Adipocyte (in vitro differentiated cells): Measurements from ENCODE around the gene SLC22A1.

Experiments used
- DNase-seq: peaks from one replicate; pipeline ENCODE4 v3.0.0-alpha.2; 2015; ENCODE audit warnings: low read depth
- H3K27me3 ChIP-seq: replicated peaks from 2 replicates; pipeline ENCODE4 v1.7.0; 2013; ENCODE audit warnings: mild to moderate bottlenecking, low read length, moderate library complexity; ENCODE audit not compliant: control insufficient read depth, insufficient read depth
- H3K36me3 ChIP-seq: 2 replicates; pipeline ENCODE4 v1.7.0; 2013; ENCODE audit warnings: low read length, mild to moderate bottlenecking, moderate library complexity; ENCODE audit not compliant: control insufficient read depth, insufficient read depth, severe bottlenecking
- H3K4me1 ChIP-seq: 2 replicates; pipeline ENCODE4 v1.7.0; 2013; ENCODE audit warnings: mild to moderate bottlenecking, low read length, moderate library complexity; ENCODE audit not compliant: control insufficient read depth, insufficient read depth
- H3K4me3 ChIP-seq: 2 replicates; pipeline ENCODE4 v1.7.0; 2013; ENCODE audit warnings: mild to moderate bottlenecking, low read length, moderate library complexity
- H3K9ac ChIP-seq: 2 replicates; pipeline ENCODE4 v1.7.0; 2013; ENCODE audit warnings: mild to moderate bottlenecking, low read length, moderate library complexity
- H3K9me3 ChIP-seq: 2 replicates; pipeline ENCODE4 v1.7.0; 2013; ENCODE audit warnings: mild to moderate bottlenecking, low read length, moderate library complexity; ENCODE audit not compliant: control insufficient read depth

SLC22A1 gene

DNA sequence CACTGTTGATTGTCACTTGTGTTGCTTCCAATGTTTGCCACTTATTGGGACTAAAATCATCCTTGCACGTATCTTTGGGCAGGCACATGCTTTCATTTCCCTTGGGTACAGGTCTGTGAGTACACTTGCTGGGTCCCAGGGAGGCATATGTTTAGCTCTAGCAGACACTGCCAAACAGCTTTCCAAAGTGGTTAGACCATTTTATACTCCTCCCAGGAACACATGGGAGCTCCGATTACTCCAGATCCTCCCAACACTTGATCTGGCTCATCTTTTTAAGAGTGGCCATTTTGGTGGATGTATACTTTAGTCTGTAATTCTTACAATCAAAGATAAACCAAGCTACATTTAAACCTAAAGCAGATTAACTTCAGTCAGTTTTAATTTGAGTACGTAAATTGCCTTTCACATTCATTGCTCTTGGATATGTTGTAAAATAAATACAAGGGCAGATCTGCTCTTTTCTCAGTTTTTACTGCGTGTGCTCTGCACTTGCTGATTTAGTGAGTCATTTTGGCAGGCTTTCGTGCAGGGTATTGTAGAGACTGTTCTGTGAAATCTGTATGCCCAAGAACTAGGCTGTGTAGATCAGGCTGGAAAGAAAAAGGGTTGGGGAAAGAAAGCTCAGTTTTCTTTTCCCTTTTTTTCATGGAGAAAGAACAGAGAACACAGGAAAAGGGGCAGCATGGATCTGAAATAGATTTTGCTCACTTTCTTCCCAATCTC, 19.5 kb downstream of the SLC22A1 start:
- peak; percentile 83 for DNase-seq
- Histone ChIP-seq H3K27me3 (no peaks in the 10 kb centered on the region), H3K9ac (no peak overlapping the region), H3K36me3 (peaks cover 13% of the 10 kb centered on the region), H3K4me1 (peaks cover 19% of the 10 kb centered on the region), H3K9me3 (no peaks in the 10 kb centered on the region), H3K4me3 (no peak overlapping the region)

DNA sequence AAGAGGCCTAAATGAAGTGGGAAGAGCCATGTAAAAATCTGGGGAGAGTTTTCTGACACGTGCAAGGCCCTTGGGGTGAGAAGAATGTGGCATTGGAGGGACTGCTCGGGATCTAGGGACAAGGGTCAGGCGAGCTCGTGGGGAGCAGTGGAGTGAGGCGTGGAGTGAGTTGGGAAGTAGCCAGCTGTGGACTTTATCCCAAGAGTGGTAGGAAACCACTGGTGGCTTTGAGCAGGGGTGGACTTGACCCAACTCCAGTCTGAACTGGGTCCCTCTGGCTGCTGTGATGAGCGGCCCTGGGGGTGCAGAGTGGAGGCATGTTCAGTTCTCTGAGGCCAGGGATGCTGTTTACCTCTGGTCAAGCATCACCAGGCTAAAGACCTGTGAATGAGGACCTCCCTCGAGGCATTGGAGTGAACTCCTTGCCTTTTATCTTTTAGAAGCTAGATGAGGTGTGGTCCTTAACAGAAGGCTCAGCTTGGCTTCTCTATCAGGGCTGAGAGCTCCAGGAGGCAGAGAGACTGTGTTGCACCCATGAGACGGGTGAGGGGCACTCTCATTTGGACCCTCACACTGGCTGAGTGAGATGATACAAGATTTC, 20.6 kb downstream of the SLC22A1 start:
- Histone ChIP-seq H3K4me1 (peaks cover 19% of the 10 kb centered on the region), H3K4me3 (no peak overlapping the region), H3K27me3 (no peaks in the 10 kb centered on the region), H3K9me3 (no peaks in the 10 kb centered on the region), H3K36me3 (peaks cover 19% of the 10 kb centered on the region), H3K9ac (no peak overlapping the region)
- DNase-seq: no peak

DNA sequence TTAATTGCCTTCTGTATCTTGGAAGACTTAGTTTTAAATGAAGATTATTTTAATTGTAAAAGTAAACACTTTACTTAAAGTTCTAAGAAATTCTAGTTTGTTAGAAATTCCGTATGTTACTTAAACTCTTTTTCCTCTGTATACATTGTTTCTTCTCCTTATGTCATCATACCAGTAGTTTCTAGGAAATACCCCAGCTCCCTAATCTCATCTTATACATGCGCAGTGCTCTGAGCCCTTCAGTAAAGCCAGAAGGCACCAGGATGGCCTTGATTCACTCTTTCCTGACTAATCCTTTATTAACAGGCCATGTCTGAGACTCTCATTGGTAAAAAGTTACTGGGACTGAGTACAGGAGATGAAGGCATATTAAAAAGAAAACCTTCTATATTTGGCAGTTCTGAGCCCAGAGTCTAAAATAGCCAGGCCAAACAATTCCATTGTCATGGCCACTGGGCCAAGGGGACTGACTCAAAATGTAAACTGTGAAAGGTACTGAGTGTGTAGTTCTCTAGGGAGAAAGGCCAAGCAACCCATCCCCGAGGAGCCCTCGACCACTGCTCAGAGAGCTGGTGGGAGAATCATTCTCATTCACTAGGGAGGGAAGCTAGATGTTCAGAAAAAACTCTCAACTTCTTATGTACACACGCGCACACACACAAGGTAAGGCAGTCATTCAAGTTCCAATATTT, 25.0 kb downstream of the SLC22A1 start:
- Histone ChIP-seq H3K9ac (no peak overlapping the region), H3K9me3 (no peaks in the 10 kb centered on the region), H3K4me3 (no peak overlapping the region), H3K4me1 (peaks cover under 1% of the 10 kb centered on the region), H3K36me3 (peaks cover 19% of the 10 kb centered on the region), H3K27me3 (no peaks in the 10 kb centered on the region)
- no peak for DNase-seq

DNA sequence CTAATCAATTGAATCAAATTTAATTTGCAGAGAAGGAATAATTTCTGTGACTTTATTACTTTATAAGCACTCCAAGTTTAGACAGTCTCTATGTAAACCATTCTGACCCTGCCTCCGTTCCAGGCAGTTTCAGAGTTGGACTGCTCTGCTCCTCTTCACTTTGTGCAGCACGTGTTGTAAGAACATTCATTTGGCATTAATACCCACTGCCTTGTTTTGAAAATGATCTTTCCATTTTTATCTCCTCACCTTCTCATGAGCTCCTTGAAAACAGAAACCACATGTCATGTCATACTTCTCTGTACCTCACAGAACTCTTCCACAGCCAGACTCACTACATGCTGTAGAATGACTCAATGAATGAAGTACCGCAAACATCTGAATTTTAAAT, 25.5 kb downstream of the SLC22A1 start:
- Histone ChIP-seq H3K27me3 (no peaks in the 10 kb centered on the region), H3K9me3 (no peaks in the 10 kb centered on the region), H3K36me3 (peaks cover 19% of the 10 kb centered on the region), H3K4me3 (no peak overlapping the region), H3K9ac (no peak overlapping the region), H3K4me1 (no peaks in the 10 kb centered on the region)
- DNase-seq: no peak

DNA sequence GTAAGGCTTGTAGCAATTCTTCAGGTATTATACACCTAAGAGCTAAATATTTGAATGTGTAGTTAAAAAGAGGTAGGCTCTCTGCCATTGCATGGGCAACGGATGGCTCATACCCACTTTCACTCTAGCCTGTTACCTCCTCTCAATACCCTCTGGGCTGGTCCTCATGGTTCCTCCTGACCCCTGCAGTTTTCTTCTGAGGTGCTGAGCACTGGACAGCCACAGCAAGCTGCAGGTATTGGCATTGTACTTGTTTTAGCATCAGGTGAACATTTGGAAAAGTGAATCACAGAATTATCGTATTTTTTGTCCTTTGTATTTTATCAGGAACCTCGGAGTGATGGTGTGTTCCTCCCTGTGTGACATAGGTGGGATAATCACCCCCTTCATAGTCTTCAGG, 32.9 kb downstream of the SLC22A1 start:
- no peak for DNase-seq
- peaks cover 12% of the 10 kb centered on the region for H3K9me3 ChIP-seq
- H3K36me3 ChIP-seq: peaks cover 10% of the 10 kb centered on the region
- H3K9ac ChIP-seq: no peak overlapping the region
- H3K4me1 ChIP-seq: peaks cover 12% of the 10 kb centered on the region
- no peaks in the 10 kb centered on the region for H3K27me3 ChIP-seq
- no peak overlapping the region for H3K4me3 ChIP-seq

DNA sequence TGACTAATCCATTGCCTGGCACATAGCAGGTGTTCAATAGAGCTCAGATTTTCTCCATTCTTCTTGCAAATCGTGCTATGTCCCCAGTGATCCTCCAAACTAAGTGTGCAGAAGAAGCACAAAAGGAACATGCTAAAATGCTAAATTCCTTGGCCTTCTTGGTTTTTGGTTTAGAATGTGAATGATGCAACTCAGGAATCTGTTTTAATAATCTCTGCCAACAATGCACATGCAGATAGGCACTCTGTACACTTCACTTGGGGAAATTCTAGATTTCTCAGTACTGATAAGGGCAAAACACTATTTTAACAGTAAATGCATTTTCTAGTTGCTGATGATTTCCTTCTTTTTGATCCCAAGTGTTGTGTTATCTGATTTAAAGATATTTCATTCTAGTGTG, 35.2 kb downstream of the SLC22A1 start:
- Histone ChIP-seq H3K36me3 (peaks cover 13% of the 10 kb centered on the region), H3K9me3 (peaks cover 12% of the 10 kb centered on the region), H3K27me3 (no peaks in the 10 kb centered on the region), H3K9ac (no peak overlapping the region), H3K4me3 (no peak overlapping the region), H3K4me1 (peaks cover 12% of the 10 kb centered on the region)
- peak; percentile 72 for DNase-seq

DNA sequence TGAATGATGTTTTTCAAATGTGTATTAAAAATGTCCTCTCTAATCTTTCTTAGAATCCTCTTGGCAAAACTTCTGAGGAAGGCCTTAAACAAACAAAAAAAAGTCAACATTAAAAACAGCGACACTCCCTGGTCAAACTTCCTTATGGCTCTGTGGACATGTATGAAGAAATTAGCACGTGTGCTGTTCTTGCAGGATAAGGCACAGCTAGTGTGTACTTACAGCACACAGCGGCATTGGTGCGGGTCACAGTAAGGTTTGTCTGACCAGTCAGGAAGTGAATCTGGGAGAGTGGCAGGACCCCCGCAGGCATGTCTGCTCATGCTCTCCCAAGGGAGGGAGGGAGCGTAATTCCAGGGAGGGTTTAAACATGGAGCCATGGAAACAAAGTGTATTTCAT, 38.8 kb downstream of the SLC22A1 start:
- DNase-seq: peak; percentile 19

DNA sequence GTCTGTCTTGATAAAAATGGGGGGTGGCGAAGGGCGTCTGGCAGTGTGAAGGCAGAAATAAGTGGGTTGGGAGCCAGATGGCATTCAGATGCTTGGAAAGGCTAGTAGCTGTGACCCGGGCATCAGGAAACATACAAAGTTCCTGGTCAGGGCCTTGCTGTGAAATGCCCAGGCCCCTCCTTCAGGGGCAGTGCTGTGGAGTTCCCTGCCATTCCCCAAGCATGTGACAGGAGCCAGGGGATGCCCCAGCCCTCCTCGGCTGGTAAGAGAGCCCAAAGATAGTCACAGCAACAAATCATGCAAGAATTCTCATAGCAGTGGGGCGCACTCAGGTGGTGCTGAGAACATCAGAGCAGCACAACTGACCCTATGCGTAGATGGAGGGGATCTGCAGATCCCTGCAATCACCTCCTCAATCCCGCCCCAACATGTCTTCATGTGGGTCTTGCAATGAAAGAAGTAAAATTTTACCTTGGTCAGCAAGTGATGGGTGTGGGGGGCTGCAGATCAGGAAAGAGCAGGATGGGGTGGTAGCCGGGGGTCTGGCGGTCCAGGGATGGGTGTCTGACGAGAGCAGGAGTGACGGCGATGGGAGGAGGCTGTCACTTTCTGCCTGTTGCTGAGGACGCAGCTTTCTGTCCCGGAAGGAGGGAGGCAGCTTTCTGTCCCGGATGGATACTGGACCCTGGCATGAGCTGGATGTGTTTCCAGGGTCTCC, 39.5 kb downstream of the SLC22A1 start:
- H3K4me3 ChIP-seq: no peak overlapping the region

More for the DNA sequence above, 38.8 kb downstream of the SLC22A1 start:
- no peaks in the 10 kb centered on the region for H3K9me3 ChIP-seq
- no peaks in the 10 kb centered on the region for H3K27me3 ChIP-seq
- peaks cover 3% of the 10 kb centered on the region for H3K36me3 ChIP-seq
- H3K9ac ChIP-seq: no peak overlapping the region
- no peak overlapping the region for H3K4me3 ChIP-seq
- H3K4me1 ChIP-seq: peaks cover 12% of the 10 kb centered on the region

DNA sequence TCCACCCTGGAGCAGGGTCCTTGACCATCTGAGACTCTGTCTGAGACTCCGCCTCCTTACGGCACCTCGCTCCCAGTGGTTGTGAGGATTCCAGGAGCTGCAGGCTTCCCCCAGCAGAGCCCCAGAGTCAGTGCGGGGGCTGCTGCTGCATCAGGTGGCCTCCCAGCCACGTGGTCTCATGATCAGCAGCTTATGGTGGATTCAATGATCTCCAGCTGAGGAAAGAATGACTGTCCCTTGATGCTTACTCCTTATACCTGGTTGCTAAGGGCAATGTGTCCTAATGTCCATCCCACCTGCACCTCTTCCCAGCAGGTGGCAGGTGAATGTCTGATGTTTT, 40.0 kb downstream of the SLC22A1 start:
- Histone ChIP-seq H3K36me3 (peaks cover 3% of the 10 kb centered on the region), H3K4me3 (no peak overlapping the region), H3K9me3 (no peaks in the 10 kb centered on the region), H3K9ac (no peak overlapping the region), H3K27me3 (no peaks in the 10 kb centered on the region), H3K4me1 (peaks cover 5% of the 10 kb centered on the region)
- no peak for DNase-seq

More for the DNA sequence above, 39.5 kb downstream of the SLC22A1 start:
- peaks cover 10% of the 10 kb centered on the region for H3K4me1 ChIP-seq
- H3K9me3 ChIP-seq: no peaks in the 10 kb centered on the region
- H3K36me3 ChIP-seq: peaks cover 3% of the 10 kb centered on the region
- DNase-seq: no peak
- H3K9ac ChIP-seq: no peak overlapping the region
- H3K27me3 ChIP-seq: no peaks in the 10 kb centered on the region

DNA sequence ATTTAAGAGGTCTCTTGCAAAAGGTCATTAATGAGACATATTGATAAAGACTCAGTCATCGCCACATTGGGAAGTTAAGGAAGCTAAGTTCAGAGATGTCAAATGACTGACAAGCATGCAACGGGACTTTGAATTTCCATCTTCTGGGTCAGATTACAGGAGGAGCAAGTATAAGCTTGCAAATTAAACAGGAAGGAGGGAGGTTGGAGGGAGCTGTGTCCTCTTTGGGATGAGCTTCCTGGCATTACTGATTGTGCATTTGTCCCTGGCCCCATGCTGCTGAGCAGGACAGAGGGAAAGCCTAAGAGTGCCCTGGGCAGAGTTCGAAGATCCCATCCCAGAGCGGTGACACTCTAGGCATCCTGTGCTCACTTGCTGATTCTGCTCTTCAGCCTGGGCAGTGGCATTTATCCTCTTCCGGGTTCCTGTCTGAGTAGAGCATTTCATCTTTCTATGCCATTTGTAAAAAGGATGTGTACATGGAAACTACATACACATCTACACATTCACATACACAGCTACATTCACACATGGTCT, 40.5 kb downstream of the SLC22A1 start:
- Histone ChIP-seq H3K4me1 (peaks cover 1% of the 10 kb centered on the region), H3K36me3 (peaks cover 3% of the 10 kb centered on the region), H3K4me3 (no peak overlapping the region), H3K9ac (no peak overlapping the region), H3K27me3 (no peaks in the 10 kb centered on the region), H3K9me3 (no peaks in the 10 kb centered on the region)
- DNase-seq: no peak

DNA sequence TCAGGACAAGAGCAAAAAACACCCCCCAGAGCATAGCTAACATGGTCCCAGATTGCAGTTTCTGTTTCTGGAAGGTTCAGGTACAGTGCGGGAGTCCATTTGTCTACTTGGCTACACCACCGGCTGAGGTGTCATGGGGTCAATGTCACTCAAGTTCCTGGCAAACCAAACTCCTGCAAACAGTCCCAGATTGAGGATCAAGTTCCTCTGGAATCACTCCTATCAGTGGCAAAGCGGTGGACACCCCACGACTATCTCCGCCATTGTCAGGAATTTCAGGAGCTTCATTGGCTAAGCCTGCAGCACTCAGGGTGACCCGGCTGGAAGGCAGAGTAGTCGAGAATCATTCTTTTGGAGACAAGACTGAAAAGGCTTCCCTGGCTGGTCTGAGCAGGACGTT, 41.8 kb downstream of the SLC22A1 start:
- DNase-seq: no peak
- Histone ChIP-seq H3K9ac (no peak overlapping the region), H3K27me3 (no peaks in the 10 kb centered on the region), H3K4me3 (no peak overlapping the region), H3K4me1 (no peaks in the 10 kb centered on the region), H3K9me3 (no peaks in the 10 kb centered on the region), H3K36me3 (peaks cover 3% of the 10 kb centered on the region)
